ENCODE data around the gene TMEM88.

TMEM88 gene

DNA sequence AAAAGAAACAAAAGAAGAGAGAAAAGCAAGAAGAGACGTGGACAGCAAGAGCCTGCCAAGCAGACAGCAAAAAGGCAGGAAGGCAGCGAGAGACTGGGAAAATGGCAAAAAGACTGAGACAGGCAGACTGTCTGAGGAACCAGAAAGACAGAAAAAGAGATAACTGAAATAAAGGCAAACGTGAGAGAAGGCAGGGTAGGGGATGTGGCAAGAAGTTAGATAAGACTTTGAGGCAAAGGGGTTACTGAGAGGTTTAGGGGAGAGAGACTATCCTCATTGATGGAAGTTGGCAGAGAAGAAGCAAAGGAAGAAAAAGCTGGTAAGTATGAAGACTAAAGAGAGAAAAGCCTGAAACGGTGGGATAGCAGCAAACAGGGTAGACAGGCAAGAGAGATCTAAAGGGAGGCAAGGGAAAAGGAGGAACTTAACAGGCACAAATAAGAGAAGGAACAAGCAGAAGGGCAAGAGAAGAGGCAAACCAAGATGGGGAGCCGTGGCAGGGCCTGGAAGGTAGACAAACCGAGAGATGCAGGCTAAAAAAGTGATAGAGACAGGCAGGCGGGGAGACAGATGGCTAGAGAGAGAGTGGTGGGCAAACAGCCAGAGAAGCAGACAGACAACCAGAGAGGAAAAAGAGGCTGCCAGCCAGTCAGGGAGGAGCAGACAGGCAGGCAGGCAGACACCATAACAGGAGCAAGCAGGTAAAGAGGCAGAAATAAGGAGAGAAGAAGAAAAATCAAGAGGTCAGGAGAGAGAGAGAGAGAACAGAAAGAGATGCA, 26.6 kb downstream of the TMEM88 start:
- H3K36me3 Mint-ChIP-seq, result peaks cover 15% of the 10 kb centered on the region
- H3K4me3 Mint-ChIP-seq, result no peak overlapping the region
- DNase-seq (ENCODE audit: low spot score in 2 of 2) (no peak), ATAC-seq (no peak)
- H3K27ac Mint-ChIP-seq, result no peak overlapping the region
- H3K9me3 Mint-ChIP-seq, result no peaks in the 10 kb centered on the region
- H3K4me1 Mint-ChIP-seq, result peaks cover 1% of the 10 kb centered on the region

DNA sequence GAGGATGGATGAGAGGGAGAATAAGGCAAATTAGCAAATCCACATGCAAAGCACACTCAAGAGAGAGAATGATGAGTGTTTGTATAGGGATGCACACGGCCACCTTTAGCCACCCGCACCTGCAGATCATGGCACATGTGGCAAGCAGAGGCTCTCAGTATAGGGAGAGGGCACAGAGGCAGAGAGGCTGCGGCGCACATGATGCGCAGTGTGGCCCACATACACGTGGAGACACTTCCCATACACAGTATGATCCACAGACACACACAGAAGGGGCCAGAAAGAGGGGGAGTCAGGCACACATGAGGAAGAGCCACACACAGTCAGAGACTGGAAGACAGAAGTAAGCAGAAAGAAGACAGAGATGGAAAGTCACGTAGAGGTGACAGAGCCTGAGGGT, 27.2 kb downstream of the TMEM88 start:
- H3K36me3 Mint-ChIP-seq, result peaks cover 12% of the 10 kb centered on the region
- ATAC-seq (no peak), DNase-seq (ENCODE audit: low spot score in 2 of 2) (no peak)
- no peaks in the 10 kb centered on the region for H3K9me3 Mint-ChIP-seq
- no peaks in the 10 kb centered on the region for H3K4me1 Mint-ChIP-seq
- no peak overlapping the region for H3K4me3 Mint-ChIP-seq
- no peak overlapping the region for H3K27ac Mint-ChIP-seq

DNA sequence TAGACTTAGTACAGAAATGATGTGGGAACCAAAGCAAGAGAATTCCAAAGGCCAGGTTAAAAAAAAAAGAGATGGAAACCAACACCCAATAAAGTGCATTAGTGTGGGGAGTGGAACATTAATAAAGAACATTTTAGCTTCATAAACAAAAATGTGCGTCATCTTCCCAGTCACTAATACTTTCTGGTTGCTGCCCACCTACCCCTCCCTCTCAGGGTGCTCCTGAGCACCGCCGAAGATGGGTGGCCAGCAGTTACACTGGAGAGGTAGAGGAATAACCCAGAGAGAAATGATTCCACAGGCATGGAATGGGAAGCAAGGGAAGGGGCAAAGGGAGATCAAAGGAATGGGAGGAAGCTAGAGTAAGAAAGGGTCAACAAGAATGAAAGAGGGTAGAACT, 27.8 kb downstream of the TMEM88 start:
- H3K27ac Mint-ChIP-seq, result no peak overlapping the region
- no peak overlapping the region for H3K4me3 Mint-ChIP-seq
- ATAC-seq (no peak), DNase-seq (ENCODE audit: low spot score in 2 of 2) (no peak)
- peaks cover 7% of the 10 kb centered on the region for H3K36me3 Mint-ChIP-seq
- H3K9me3 Mint-ChIP-seq, result no peaks in the 10 kb centered on the region
- no peaks in the 10 kb centered on the region for H3K4me1 Mint-ChIP-seq

DNA sequence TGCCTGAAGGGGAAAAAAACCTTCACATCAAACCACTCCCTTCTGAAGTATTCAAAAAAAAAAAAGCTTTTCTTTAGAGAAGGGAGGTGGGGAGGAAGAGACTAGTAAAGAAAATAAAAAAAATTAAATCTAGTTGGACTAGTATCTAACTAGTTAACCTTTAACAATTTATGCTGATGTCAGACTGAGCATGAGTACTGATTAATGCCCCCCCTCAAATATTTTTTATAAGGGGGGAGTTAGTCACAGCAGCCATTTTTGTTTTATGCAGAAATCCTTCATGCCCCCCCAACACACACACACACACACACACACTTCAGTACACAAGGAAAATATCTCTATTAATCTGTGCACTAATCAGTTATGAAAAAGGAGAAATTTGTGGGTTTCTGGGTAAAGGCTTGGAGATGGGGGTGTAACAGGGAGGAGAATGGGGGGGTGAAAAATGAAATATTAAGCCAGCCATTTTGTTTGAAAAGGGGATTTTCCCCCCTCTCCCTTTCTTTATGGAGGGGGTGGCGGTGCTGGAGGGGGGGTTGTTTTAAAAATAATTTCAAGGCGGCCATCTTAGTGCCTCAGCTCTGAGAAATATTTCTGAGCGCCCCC, 29.0 kb downstream of the TMEM88 start:
- DNase-seq (ENCODE audit: low spot score in 2 of 2) (no peak), ATAC-seq (no peak)
- peak overlapping the region; percentile 77 for H3K27ac Mint-ChIP-seq
- no peaks in the 10 kb centered on the region for H3K9me3 Mint-ChIP-seq
- no peaks in the 10 kb centered on the region for H3K36me3 Mint-ChIP-seq
- no peaks in the 10 kb centered on the region for H3K4me1 Mint-ChIP-seq
- H3K4me3 Mint-ChIP-seq, result no peak overlapping the region

DNA sequence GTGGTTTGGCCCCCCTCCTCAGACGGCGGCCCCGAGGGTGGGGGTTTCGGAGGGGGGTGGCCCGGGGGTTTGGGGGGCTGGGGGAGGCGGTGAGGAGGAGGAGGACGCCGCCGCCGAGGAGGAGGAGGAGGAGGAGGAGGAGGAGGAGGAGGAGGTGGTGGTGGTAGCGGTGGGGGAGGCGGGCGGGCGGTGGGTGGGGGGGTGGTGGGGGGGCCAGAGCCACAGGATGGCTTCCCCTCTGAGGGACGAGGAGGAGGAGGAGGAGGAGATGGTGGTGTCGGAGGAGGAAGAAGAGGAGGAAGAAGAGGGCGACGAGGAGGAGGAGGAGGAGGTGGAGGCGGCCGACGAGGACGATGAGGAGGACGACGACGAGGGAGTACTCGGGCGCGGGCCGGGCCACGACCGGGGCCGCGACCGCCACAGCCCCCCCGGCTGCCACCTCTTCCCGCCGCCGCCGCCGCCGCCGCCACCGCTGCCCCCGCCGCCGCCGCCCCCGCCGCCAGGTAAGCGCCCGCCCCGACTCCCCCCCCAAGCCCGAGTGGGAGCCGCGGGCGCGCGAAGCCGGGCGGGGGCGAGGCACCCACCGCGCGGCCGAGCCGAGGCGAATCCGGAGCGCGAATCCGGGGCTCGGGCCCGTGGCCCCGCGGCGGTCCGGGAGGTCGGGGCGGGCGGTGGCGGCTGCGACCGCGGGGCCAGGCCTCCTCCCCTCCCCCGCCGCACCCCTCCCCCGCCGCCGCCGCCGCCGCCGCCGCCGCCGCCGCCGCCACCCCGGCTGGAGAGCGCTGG, 29.9 kb downstream of the TMEM88 start:
- ATAC-seq, result peak; percentile 0
- Mint-ChIP-seq H3K4me3 (no peak overlapping the region), H3K27ac (peak overlapping the region; percentile 77), H3K36me3 (no peaks in the 10 kb centered on the region), H3K9me3 (no peaks in the 10 kb centered on the region), H3K4me1 (no peaks in the 10 kb centered on the region)
- DNase-seq (ENCODE audit: low spot score in 2 of 2), result peak; percentile 24 to 69

DNA sequence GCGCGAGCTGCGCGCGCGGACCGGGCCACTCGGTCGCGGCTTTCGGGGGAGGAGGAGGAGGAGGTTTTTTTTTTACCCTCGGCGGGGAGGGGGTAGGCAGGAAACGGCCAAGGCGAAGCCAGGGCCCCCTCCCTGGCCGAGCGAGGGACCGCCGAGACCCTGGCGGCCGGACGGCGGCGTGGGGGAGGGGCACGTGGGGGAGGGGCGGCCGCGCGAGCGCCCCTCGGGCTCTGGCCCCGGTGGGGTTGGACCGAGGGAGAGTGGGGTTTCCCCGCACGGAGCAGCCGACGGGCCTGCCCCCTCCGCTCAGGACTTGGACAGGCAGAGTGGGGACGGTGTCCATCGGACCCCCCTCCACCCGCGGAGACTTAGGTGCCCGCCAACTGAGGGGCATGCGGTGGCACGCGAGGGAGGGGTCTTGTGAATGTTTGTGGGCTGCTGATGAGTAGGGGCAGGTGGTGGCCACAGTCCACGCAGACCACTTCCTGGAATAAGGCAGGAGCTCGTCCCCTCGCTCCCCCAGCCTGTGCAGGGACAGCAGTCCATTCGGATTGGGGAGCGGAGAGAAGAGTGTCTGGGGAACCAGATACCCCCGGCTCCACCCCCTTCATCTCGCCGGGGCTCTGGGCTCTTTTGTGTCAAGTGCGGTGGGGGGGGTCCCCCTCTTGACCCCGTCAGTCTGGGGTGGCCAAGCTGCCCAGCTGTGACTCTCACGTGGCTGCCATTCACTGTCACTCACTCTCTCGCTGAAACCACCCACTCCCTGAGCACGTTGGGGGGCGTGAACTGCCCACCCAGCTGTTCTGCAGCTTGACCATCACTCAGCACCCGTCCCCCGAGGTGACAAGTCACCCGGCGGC, 30.7 kb downstream of the TMEM88 start:
- Mint-ChIP-seq H3K36me3 (no peaks in the 10 kb centered on the region), H3K9me3 (no peaks in the 10 kb centered on the region), H3K4me3 (no peak overlapping the region), H3K27ac (no peak overlapping the region), H3K4me1 (peaks cover 7% of the 10 kb centered on the region)
- DNase-seq (ENCODE audit: low spot score in 2 of 2) (peak; percentile 44 to 85), ATAC-seq (peak; percentile 41)

DNA sequence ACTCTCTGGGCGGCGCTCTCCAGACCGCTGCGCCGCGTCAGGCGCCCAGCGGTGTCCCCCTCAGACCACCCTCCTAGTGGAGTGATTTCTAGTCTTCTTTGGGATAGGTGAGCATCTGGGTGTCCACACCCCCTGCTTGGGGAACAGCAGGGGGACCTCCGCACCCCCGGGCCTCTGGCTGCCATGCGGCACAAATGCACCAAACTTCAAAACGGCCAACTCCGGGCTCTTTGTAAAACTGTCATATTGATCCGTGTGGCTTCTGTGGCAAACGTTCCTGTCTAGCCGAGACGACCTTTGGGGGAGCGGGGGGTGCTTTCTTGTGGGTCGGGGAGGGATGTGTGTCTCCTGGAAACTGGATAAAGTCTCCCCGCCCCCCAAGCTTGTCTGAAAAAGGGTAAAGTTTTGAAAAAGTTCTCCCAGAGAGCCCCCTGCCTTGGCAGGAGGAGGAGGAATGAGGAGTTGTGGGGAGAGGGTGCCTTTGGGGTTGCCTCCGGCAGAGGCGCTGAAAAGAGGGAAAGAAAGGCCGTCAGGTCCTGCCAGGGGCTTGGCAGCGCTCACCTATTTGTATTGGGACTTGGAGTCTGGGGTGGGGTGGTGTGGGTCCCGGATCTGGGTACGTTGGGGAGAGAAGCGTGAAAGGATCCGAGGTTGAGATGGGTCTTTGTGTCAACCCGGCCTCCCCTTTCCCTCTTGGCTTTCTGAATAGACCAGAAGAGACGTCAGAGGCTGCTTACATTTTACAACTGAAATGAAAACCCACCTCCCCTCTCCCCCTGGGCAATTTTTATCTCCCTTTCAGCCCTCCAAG, 31.6 kb downstream of the TMEM88 start:
- peaks cover 8% of the 10 kb centered on the region for H3K4me1 Mint-ChIP-seq
- no peaks in the 10 kb centered on the region for H3K36me3 Mint-ChIP-seq
- no peaks in the 10 kb centered on the region for H3K9me3 Mint-ChIP-seq
- H3K4me3 Mint-ChIP-seq, result no peak overlapping the region
- H3K27ac Mint-ChIP-seq, result no peak overlapping the region
- ATAC-seq (peak; percentile 11), DNase-seq (ENCODE audit: low spot score in 2 of 2) (peak; percentile 29 to 81)

DNA sequence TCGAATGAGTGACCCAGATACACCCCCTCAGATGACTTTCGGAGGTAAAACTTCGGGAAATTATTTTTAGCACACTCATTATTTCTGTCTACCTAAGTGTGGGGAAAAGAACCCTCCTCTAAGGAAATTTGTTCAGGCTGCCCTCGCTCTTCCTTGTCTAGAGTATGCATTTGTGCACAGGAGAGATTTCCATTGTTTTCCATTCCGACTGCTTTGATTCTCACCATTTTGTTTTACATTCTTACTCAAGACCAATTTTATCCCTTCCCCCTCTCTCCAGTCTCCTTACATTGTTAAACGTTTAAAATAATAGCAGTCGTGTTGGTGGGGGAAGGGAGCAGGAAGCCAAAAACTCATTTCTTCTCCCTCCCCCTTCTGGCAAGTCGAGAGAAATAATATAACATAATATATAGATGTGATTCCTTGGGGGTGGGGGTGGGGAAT, 32.2 kb downstream of the TMEM88 start:
- no peaks in the 10 kb centered on the region for H3K9me3 Mint-ChIP-seq
- ATAC-seq (no peak), DNase-seq (ENCODE audit: low spot score in 2 of 2) (no peak)
- H3K4me3 Mint-ChIP-seq, result no peak overlapping the region
- H3K4me1 Mint-ChIP-seq, result peaks cover 8% of the 10 kb centered on the region
- no peaks in the 10 kb centered on the region for H3K36me3 Mint-ChIP-seq
- H3K27ac Mint-ChIP-seq, result no peak overlapping the region

DNA sequence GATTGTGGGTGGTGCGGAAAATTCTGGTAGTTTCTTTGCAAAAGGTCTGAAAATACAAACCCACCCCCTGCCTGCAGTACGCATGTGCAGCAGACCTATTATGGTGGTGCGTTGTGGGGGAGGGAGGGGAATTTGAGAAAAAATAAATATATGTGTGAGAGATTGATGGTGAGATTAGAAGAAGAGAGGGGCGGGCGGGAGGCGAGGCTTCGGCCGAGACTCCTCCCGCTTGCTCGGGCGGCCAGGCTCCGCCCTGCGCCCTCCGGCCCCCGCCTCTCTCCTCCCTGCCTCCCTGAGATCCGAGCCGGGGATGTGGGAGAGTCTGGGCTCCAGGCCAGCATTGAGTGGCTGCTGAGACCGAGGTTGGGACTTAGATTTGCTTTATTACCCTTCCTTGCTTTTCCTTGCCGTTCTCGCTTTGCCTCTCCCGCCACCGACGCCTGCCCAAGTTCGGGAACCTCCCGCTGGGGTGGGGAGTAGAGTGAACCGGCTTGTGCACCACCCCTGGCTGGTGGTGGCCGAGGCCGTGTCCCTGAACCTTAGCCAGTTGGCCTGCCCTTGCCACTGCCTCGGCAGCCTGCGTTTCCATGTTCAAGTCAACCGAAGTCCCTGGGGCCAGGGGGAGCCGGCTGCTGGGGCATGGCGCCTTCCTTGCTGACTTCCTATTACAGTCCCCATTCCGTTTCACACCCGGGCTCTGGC, 32.8 kb downstream of the TMEM88 start:
- no peaks in the 10 kb centered on the region for H3K9me3 Mint-ChIP-seq
- no peak overlapping the region for H3K4me3 Mint-ChIP-seq
- ATAC-seq (peak; percentile 81), DNase-seq (ENCODE audit: low spot score in 2 of 2) (peak; percentile 51 to 87)
- H3K27ac Mint-ChIP-seq, result no peak overlapping the region
- H3K36me3 Mint-ChIP-seq, result no peaks in the 10 kb centered on the region
- H3K4me1 Mint-ChIP-seq, result peaks cover 8% of the 10 kb centered on the region

DNA sequence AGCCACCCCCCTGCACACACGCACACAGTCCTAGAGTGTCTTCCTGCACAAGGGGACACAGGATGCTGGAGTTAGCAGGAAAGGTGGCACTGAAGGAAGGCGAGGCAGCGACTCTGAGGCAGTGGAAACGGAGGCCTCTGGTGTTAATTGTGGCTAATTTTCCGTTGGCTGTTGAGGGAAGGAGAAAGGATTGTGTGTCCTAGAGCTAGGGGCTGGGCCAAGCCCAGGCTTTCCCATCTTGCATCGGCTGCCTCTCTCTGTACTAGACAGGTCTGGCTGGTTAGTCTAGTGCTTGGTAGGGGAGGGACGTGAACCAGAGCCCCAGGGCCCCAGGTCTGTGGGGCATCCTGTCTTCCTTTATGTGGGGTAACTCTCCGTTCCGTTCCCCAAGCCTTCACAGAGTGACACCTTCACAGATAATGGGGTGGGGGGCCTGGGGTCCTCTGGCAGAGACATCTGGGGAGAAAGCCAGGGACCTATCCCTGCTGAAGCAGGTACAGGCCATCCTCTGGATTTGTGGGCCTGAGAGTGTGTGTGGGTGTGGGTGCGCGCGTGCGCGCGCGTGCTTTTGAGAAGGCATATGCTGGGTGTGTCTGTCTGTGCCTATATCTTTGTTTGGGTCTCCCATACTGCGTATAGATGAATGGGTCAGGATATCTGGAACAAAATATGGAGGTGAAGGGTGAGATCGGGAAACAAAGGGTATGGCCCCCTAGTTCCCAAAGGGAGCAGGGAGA, 33.5 kb downstream of the TMEM88 start, which contains the start of gene CHD3:
Gene CHD3 (plus strand): TSS at position 606 of the 737 bp plus-strand sequence. CDS start 212 bp downstream, outside the sequence.
- Mint-ChIP-seq H3K4me1 (peaks cover 8% of the 10 kb centered on the region), H3K27ac (no peak within 1 kb of the TSS), H3K9me3 (no peaks in the 10 kb centered on the region), H3K36me3 (no peaks in the 10 kb centered on the region), H3K4me3 (no peak within 1 kb of the TSS)
- ATAC-seq (peak; percentile 27), DNase-seq (ENCODE audit: low spot score in 2 of 2) (peak; percentile 20 to 70)

DNA sequence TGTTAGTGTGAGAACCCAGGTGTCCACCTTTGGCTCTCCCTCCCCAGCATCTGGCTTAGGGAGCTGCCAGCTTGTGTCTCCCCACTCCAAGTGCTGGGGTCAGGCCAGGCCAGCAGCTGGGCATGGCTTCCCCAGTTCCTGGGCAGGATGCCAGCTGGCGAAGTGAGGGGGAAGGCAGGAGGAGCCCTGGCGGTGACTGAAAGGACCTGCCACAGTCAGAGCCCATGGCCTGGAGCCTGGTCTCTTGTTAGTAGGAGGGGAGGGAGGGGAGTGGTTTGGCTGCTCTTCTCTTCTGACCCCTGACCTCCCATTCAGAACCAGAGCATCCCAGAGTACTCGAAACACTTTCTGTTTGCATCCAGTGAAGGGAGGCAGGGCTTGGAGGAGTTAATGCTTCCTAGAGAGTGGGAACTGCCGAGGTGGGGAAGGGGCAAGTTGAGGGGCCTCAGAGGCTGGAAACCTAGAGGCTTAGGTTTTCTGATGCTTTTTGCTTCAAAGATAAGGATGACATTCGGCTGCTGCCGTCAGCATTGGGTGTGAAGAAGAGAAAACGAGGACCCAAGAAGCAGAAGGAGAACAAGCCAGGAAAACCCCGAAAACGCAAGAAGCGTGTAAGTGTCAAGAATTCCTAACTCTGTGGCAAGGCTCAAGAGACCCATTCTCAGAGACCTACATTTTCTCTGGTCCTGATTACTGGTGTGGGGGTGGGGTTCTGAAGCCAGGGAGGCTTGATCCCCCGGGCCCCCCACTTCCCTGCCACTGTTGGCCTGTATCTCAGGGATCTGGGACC, 34.5 kb downstream of the TMEM88 start:
- Mint-ChIP-seq H3K4me3 (no peak overlapping the region), H3K27ac (no peak overlapping the region), H3K9me3 (no peaks in the 10 kb centered on the region), H3K36me3 (no peaks in the 10 kb centered on the region), H3K4me1 (peaks cover 8% of the 10 kb centered on the region)
- ATAC-seq (no peak), DNase-seq (ENCODE audit: low spot score in 2 of 2) (no peak)

DNA sequence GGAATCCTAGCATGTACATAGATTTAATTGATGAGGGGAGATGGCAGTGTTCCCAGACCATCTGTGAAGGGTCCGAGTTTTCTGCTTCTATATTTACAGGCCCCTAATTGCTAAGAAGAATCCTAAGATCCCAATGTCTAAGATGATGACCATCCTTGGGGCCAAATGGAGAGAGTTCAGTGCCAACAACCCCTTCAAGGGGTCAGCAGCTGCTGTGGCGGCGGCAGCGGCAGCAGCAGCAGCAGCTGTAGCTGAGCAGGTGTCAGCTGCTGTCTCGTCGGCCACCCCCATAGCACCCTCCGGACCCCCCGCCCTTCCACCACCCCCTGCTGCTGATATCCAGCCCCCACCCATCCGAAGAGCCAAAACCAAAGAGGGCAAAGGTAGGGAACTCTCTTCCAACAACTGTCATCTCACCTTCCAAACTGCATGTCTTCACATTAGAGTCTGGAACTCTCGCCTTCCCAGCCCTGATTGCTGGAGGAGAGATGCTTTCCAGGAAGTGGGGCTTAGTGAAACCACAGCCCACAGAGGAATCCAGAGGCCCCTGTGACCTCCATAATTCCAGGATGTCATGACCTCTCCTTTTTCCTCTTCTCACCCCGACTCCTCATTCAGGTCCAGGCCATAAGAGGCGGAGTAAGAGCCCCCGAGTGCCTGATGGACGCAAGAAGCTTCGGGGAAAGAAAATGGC, 38.5 kb downstream of the TMEM88 start:
- peaks cover 30% of the 10 kb centered on the region for H3K4me1 Mint-ChIP-seq
- no peak for DNase-seq (ENCODE audit: low spot score in 2 of 2)
- no peak for ATAC-seq
- no peaks in the 10 kb centered on the region for H3K9me3 Mint-ChIP-seq
- H3K36me3 Mint-ChIP-seq, result no peaks in the 10 kb centered on the region
- H3K4me3 Mint-ChIP-seq, result no peak overlapping the region
- peak overlapping the region; percentile 58 for H3K27ac Mint-ChIP-seq
